GM19438 (cell line): Measurements from ENCODE around the gene PTMA.
A peak's percentile ranks its signal among the peaks of the same experiment; 100 is the strongest.
"Not testable (repeated sequence)": the region's sequence is repeated elsewhere in the genome, so short reads cannot be mapped to it uniquely, and the experiment has no call there.

ENCODE experiments used
- ATAC-seq: cut with Tn5 transposase; IDR thresholded peaks from one replicate; pipeline ENCODE4 v1.9.1; 2021; ENCODE audit warnings: low read depth; ENCODE audit not compliant: unreplicated experiment

Gene PTMA

DNA sequence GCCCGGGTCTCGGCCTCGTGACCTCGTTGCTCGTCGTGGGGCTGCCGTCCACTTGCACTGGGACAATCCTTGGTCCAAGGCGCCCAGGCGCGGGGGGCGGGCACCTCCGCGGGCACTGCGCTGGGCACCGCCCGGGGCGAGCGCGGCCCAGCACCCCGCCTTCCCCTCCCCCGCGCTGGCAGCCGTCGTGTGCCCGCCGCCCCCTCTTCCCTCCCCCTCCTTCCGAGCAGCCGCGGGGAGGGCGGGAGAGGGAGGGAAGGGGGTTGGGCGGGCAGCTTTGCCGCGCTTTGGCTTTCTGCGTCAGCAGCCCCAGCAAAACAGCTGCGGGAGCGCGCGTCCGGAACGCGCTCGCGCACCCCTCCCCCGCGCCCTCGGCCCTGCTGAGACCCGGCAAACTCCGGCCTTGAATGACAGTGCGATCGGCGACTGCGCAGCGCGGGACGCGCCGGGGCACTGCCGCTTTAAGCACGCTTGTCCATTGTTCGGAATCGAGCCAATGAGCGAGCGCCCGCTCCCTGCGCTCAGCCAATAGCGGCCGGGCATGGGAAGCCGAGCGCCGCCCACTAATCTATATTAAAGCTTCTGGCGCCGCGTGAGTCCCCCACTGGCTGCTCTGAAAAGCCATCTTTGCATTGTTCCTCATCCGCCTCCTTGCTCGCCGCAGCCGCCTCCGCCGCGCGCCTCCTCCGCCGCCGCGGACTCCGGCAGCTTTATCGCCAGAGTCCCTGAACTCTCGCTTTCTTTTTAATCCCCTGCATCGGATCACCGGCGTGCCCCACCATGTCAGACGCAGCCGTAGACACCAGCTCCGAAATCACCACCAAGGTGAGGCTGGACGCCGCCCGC lies at the start of gene PTMA:
PTMA (plus strand) TSS at position 599 of the 846 bp plus-strand sequence; CDS start at position 781, 182 bp downstream.
- ATAC-seq, result peak; percentile 50

DNA sequence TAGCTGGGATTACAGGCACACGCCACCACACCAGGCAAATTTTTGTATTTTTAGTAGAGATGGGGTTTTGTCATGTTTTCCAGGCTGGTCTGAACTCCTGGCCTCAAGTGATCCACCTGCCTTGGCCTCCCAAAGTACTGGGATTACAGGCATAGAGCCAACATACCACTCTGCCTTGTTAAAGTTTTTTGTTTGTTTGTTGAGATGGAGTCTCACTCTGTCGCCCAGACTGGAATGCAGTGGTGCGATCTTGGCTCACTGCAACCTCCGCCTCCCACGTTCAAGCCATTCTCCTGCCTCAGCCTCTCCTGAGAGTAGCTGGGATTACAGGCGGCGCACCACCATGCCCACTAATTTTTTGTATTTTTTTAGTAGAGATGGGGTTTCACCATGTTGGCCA lies 48.3 kb upstream of the PTMA start:
- ATAC-seq, result not testable (repeated sequence)

- no peak for ATAC-seq
Observed at GRCh38 chr2:231660860-231661259, 47.5 kb upstream of the PTMA start.

DNA sequence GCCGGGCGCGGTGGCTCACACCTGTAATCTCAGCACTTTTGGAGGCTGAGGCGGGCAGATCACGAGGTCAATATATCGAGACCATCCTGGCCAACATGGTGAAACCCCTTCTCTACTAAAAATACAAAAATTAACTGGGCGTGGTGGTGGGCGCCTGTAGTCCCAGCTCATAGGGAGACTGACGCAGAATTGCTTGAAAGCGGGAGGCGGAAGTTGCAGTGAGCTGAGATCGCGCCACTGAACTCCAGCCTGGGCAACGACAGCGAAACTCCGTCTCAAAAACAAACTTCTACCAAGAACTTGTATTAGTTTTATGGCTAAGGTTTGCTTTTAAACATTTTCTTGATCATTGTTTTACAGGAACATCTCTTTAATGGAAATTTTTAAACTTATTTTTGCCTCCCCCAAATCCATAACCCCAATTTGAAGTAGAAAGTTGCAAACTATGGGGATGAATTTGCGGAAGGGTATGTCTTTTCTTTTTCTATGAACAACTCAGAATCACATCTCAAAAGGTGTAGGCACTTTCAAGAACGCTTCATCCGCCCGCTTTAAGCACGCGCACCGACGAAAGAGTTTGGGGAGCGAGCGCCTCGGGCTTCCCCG lies 46.8 kb upstream of the PTMA start:
- ATAC-seq, result no peak

DNA sequence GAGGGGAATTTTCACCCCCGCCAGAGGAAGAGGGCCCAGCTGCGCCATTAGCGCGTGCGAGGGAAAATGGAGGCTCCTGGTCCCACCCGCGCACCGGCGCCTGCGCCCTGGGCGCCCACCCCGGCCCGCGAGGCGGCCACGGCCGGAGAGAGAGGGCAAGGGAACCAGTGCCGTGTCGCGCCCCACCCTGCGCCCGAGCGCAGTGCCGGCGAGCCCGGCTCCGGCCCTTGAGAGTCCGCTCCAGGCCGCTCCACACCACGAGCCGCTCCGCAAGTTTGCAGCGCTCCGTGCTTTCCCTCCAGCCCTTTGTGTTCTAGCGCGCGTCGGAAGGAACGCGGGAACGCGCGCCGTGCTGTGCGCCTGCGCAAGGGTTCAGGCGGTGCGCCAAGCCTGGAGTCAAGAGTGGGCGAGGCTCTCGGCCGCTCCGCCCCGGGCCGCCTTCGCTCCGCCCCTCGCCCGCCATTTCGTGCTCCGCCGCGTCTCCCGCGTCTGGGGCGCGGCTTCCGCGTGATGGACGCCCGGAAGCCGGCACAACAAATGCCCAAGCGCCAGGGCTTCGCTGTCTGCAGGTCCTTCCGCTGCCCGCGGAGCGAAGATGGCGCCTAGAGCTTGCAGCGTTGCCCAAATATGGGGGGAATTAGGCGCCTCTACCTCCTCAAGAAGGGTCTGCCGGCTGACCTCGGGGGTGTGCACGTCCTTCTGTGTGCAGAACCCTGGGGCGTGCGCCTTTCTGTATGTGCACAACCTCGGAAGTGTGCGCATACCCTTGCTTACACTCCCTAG lies 46.1 kb upstream of the PTMA start:
- peak; percentile 62 for ATAC-seq

- no peak for ATAC-seq
Observed at GRCh38 chr2:231662811-231663457, 45.4 kb upstream of the PTMA start.

DNA sequence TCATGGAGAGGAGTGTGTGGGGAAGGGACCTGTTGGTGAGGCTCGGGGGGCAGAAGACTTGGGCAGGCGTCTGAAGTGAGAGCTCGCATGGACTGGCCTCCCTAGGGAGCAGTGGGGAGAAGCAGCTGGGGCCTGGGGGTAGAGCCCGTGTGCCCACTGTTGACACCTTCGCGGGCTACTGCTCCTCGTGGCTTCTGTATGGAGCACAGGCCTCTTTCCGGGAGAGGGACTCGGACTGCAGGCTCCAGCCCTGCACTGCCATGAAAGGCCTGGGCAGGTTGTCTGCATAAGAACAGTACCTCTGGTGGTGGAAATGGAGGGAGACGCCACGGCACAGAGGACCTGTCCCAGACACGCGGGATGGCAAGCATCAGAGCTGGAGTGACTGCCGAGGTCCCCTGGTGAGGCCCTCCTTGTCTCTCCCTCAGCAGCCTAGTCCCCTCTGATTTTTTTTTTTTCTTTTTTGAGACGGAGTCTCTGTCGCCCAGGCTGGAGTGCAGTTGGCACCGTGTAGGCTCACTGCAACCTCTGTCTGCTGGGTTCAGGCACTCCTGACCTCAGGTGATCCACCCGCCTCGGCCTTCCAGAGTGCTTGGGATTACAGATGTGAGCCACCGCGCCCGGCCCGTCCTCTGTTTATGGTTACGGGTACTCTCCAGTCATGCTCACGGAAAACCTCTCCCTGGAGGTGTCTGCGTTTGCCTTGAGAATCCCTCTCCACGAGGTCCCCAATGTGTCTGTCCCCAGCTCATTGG lies 44.7 kb upstream of the PTMA start:
- ATAC-seq, result no peak

GRCh38 chr2:231664727-231665126 lies 43.6 kb upstream of the PTMA start:
- no peak for ATAC-seq

DNA sequence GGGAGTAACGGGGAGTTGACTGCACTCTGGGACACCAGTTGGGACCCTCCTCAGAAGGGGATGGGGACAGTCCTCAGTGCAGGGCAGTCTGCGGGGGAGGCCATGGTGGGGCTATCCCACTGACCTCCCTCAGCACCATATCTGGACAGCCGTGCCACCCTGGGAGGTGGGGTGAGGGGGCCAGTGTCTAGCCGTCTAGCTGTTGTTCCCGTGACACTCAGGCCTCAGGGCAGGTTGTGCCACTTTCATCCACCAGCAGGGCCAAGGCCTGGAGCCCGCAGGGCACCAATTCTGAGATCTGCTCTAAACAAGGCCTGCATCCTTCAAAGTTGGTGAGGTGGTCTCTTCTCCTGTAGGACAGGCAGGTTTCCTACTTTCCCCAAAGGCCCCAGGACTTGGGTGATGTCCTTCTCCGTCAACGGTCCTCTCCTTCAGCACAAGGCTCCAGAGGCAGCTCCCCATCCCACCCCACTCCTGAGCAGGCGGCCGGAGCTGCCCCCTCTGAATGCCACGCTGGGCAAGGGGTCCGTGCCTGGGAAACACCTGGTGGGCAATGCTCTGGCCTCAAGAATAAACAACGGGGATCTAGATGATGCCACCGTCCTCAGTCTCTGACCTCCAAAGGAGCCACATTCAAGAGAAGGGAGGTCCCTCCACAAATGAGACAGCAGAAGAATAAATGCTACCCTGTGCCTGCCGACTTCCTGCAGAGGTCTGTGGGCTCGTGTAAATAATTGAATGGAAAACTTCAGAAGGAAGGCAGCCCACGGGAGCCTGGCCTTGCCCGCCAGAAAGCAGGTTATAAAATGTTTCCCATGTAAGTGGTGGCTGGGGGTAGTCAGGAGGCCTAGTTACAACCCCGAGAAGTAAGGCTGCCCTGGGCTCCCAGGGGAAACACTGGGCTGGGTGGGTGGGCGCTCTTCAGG lies 42.8 kb upstream of the PTMA start:
- no peak for ATAC-seq

- peak; percentile 50 for ATAC-seq
Observed at GRCh38 chr2:231666171-231667095, 41.9 kb upstream of the PTMA start.

DNA sequence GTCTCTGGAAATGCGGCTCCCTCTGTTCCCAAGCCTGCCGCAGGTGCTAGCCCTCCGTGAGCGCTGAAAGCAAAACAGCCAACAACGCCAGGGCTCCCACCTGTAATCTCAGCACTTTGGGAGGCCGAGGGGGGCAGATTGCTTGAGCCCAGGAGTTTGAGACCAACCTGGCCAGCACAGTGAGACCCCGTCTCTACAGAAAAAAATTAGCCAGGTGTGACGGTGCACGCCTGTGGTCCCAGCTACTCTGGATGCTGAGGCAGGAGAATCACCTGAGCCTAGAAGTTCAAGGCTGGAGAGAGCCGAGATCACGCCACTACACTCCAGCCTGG lies 41.3 kb upstream of the PTMA start:
- no peak for ATAC-seq

DNA sequence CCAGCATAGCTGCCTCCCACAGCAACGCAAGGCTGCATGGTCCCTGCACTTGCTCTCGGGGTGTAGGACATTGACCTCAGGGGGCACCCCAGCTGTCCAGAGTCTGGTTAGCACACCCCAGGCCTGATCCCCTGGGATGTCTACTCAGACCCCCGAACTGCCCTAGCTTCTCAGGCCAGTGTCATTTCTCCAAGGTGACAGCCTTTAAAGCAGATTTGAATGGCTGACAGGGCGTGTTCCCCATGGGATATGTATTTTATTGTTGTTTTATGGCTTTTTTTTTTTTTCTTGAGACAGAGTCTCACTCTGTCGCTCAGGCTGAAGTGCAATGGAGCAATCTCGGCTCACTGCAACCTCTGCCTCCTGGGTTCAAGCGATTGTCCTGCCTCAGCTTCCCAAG lies 40.8 kb upstream of the PTMA start:
- no peak for ATAC-seq

GRCh38 chr2:231668981-231669380 lies 39.3 kb upstream of the PTMA start:
- ATAC-seq, result no peak

GRCh38 chr2:231671270-231672050 lies 36.9 kb upstream of the PTMA start:
- ATAC-seq, result peak; percentile 33

DNA sequence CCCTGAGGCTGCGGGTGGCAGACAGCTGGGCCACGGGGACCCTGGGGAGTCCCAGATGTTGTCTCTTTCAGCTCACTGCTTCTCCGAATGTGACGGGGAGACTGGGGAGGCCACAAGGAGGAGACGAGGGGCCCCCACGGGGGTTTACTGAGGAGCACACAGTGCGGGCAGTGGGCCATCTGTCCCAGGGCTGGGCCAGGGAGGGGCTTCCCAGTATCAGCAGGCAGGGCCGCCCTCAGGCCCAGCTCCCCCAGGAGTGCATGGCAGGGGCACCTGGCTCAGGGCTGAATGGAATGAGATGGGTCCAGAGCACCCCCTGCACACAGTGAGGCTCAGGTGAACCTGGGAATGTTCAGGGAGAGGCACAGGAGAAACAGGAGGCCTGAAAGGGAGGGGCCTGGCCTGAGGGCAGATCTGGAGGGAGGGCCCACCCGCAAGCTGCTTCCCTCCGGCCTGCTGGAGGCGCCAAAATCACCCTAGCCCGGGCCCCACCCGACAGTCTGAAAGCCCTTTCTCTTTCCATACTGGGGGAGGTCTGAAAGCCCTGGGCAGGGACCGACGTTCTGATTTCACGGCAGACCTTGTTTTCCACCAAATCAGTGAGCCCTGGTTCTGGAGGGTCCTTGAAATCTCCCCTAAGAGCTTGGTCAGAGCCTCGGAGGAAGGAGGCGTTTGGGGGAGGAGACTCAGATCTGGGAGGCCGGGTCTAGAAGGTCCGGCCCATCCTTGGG lies 35.5 kb upstream of the PTMA start:
- peak; percentile 53 for ATAC-seq

GRCh38 chr2:231673348-231673770 lies 35.0 kb upstream of the PTMA start:
- no peak for ATAC-seq
